Measurements from ENCODE around the gene DYNC1LI2. TPM values are rescaled to one million over a fixed set of nuclear protein-coding genes. Genes with fewer than 3 reads are reported as not detected.

DYNC1LI2 gene
- total RNA-seq, 1 donor from 2014 or later = 104 TPM

DNA sequence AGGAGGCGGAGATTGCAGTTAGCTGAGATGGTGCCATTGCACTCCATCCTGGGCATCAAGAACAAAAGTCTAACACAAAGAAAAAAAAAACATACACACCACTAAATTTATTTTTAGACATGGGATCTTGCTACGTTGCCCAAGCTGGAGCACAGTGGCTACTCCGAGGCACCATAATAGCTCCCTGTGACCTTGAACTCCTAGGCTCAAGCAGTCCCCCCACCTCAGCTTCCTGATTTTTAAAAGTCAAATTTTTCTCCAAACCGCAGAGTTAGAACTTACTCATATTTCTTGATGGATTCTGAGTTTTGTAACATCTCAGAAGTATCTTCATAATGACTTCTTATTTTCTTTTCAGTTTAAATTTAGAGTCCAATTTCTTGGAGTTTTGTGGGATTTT lies 58.3 kb downstream of the DYNC1LI2 start:
- Histone ChIP-seq H3K27ac (no peak overlapping the region), H4K20me1 (ENCODE audit: low read depth) (peaks cover 32% of the 10 kb centered on the region), H3K79me2 (ENCODE audit: low read depth) (peaks cover 41% of the 10 kb centered on the region), H2AFZ (replicated peaks) (no peak overlapping the region), H3K36me3 (no peaks in the 10 kb centered on the region), H3K4me3 (no peak overlapping the region), H3F3A (ENCODE audit: low read depth) (peaks cover 6% of the 10 kb centered on the region), H3K9ac (no peak overlapping the region), H3K4me1 (peaks cover 13% of the 10 kb centered on the region), H3K27me3 (peaks cover 29% of the 10 kb centered on the region), H3K4me2 (no peak overlapping the region), H3K9me3 (ENCODE audit: low read depth) (no peaks in the 10 kb centered on the region)
- peaks cover 29% of the 10 kb centered on the region for H3K4me1 Mint-ChIP-seq
- no peak overlapping the region for H3K4me3 Mint-ChIP-seq
- peaks cover 3% of the 10 kb centered on the region for H3K36me3 Mint-ChIP-seq
- TF ChIP-seq CTCF (IDR thresholded peaks at IDR 0.05) (no peak), EZH2 (IDR thresholded peaks at IDR 0.05) (no peak), EZH2phosphoT487 (IDR thresholded peaks at IDR 0.05) (no peak)
- no peak for DNase-seq (ENCODE audit: low spot score)
- no peaks in the 10 kb centered on the region for H3K9me3 Mint-ChIP-seq
- H3K27me3 Mint-ChIP-seq (ENCODE audit: insufficient read depth, low read depth) = peaks cover 10% of the 10 kb centered on the region
- no peak overlapping the region for H3K27ac Mint-ChIP-seq

DNA sequence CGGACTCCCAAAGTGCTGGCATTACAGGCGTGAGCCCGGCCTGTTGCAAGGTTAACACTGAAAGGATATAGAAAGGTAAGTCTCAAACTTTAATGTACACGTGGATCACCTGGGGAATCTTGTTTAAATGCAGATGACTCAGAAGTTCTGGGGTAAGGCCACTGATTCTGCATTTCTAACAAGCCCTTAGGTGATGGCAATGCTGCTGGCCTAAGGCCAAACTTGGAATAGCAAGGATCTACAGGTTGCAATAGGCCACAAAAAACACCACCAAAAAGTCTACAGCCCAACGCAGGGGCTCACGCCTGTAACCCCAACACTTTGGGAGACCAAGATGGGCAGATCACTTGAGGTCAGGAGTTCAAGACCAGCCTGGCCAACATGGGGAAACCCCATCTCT lies 59.1 kb downstream of the DYNC1LI2 start:
- Histone ChIP-seq H3K4me2 (no peak overlapping the region), H3K9ac (no peak overlapping the region), H3K27ac (no peak overlapping the region), H3K4me3 (no peak overlapping the region), H3K79me2 (ENCODE audit: low read depth) (peaks cover 41% of the 10 kb centered on the region), H3K36me3 (no peaks in the 10 kb centered on the region), H3K9me3 (ENCODE audit: low read depth) (no peaks in the 10 kb centered on the region), H3K4me1 (peaks cover 14% of the 10 kb centered on the region), H4K20me1 (ENCODE audit: low read depth) (peaks cover 32% of the 10 kb centered on the region), H3F3A (ENCODE audit: low read depth) (peaks cover 6% of the 10 kb centered on the region), H3K27me3 (peaks cover 21% of the 10 kb centered on the region), H2AFZ (replicated peaks) (no peak overlapping the region)
- Mint-ChIP-seq H3K27ac (no peak overlapping the region), H3K9me3 (no peaks in the 10 kb centered on the region), H3K4me3 (no peak overlapping the region), H3K27me3 (ENCODE audit: insufficient read depth, low read depth) (peaks cover 4% of the 10 kb centered on the region), H3K36me3 (peaks cover 3% of the 10 kb centered on the region), H3K4me1 (peaks cover 30% of the 10 kb centered on the region)
- DNase-seq (ENCODE audit: low spot score) = no peak
- TF ChIP-seq EZH2phosphoT487 (IDR thresholded peaks at IDR 0.05) (no peak), EZH2 (IDR thresholded peaks at IDR 0.05) (no peak), CTCF (IDR thresholded peaks at IDR 0.05) (no peak)

DNA sequence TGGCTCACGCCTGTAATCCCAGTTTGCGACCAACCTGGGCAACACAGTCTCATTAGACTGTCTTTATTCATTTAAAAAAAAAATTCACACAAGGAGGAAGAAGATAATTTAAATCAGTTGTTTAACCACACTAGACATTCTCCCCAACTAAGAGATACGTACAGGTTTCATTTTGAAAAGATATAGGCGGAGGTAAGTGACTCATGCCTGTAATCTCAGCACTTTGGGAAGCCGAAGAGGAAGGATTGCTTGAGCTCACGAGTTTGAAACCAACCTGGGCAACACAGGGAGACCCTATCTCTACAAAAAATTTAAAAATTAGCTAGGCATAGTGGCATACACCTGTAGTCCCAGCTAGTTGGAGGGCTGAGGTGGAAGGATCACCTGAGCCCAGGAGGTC lies 60.2 kb downstream of the DYNC1LI2 start:
- Histone ChIP-seq H3F3A (ENCODE audit: low read depth) (peaks cover 6% of the 10 kb centered on the region), H3K4me1 (peaks cover 14% of the 10 kb centered on the region), H3K4me2 (no peak overlapping the region), H3K79me2 (ENCODE audit: low read depth) (peaks cover 45% of the 10 kb centered on the region), H3K27me3 (peaks cover 16% of the 10 kb centered on the region), H2AFZ (replicated peaks) (no peak overlapping the region), H3K4me3 (no peak overlapping the region), H3K9ac (no peak overlapping the region), H4K20me1 (ENCODE audit: low read depth) (peaks cover 32% of the 10 kb centered on the region), H3K9me3 (ENCODE audit: low read depth) (no peaks in the 10 kb centered on the region), H3K27ac (no peak overlapping the region), H3K36me3 (no peaks in the 10 kb centered on the region)
- Mint-ChIP-seq H3K4me1 (peaks cover 30% of the 10 kb centered on the region), H3K9me3 (no peaks in the 10 kb centered on the region), H3K4me3 (no peak overlapping the region), H3K36me3 (peaks cover 3% of the 10 kb centered on the region), H3K27ac (no peak overlapping the region), H3K27me3 (ENCODE audit: insufficient read depth, low read depth) (peaks cover 4% of the 10 kb centered on the region)
- DNase-seq (ENCODE audit: low spot score) = no peak
- no peak for TF ChIP-seq EZH2 (IDR thresholded peaks at IDR 0.05)
- no peak for TF ChIP-seq EZH2phosphoT487 (IDR thresholded peaks at IDR 0.05)
- TF ChIP-seq CTCF (IDR thresholded peaks at IDR 0.05) = no peak
